GM23338 (cell line): ENCODE measurements around the gene GNAI3. TPM values are rescaled to one million over a fixed set of nuclear protein-coding genes. Genes with fewer than 3 reads are reported as not detected.

ENCODE experiments used
- ATAC-seq: fragments of 200-7000 bp; cut with Tn5 transposase; 3 replicates; pipeline ENCODE4 v1.9.1; 2020
- DNase-seq: peaks from one replicate; pipeline ENCODE4 v3.0.0-alpha.2; 2015; ENCODE audit warnings: low spot score
- H2AFZ ChIP-seq: fragments of 200-600 bp; sonication (generic); 2 replicates; pipeline ENCODE4 v1.8.0; 2016; ENCODE audit warnings: antibody characterized with exemption, mild to moderate bottlenecking, moderate library complexity
- H3F3A ChIP-seq: fragments of 200-600 bp; sonication (generic); replicated peaks from 2 replicates; pipeline ENCODE4 v1.8.0; 2017; ENCODE audit warnings: antibody characterized with exemption, mixed run types, low read depth
- H3K27ac ChIP-seq: fragments of 200-600 bp; sonication (generic); 2 replicates; pipeline ENCODE4 v1.6.1; 2016; ENCODE audit warnings: low read depth
- H3K27me3 ChIP-seq: fragments of 200-600 bp; sonication (generic); 2 replicates; pipeline ENCODE4 v1.8.0; 2016; ENCODE audit warnings: mild to moderate bottlenecking, mixed run types, moderate library complexity; ENCODE audit not compliant: insufficient read depth
- H3K36me3 ChIP-seq: fragments of 200-600 bp; sonication (generic); 2 replicates; pipeline ENCODE4 v1.8.0; 2016; ENCODE audit warnings: mild to moderate bottlenecking; ENCODE audit not compliant: insufficient read depth
- H3K4me1 ChIP-seq: fragments of 200-600 bp; sonication (generic); 2 replicates; pipeline ENCODE4 v1.8.0; 2016; ENCODE audit warnings: mild to moderate bottlenecking, moderate library complexity; ENCODE audit not compliant: insufficient read depth
- H3K4me2 ChIP-seq: fragments of 200-600 bp; sonication (generic); 2 replicates; pipeline ENCODE4 v1.7.1; 2017; ENCODE audit warnings: mixed run types
- H3K4me3 ChIP-seq: fragments of 200-600 bp; sonication (generic); 2 replicates; pipeline ENCODE4 v1.6.1; 2016; ENCODE audit warnings: mixed run types
- H3K79me2 ChIP-seq: fragments of 200-600 bp; sonication (generic); replicated peaks from 2 replicates; pipeline ENCODE4 v1.8.0; 2017; ENCODE audit warnings: mild to moderate bottlenecking; ENCODE audit not compliant: insufficient read depth
- H3K9me2 ChIP-seq: fragments of 200-600 bp; sonication (generic); 2 replicates; pipeline ENCODE4 v1.8.0; 2017; ENCODE audit not compliant: insufficient read depth
- H4K20me1 ChIP-seq: fragments of 200-600 bp; sonication (generic); replicated peaks from 2 replicates; pipeline ENCODE4 v1.8.0; 2017; ENCODE audit warnings: mild to moderate bottlenecking; ENCODE audit not compliant: insufficient read depth
- H3K27ac Mint-ChIP-seq: 2 replicates; pipeline ENCODE4 v1.8.0; 2020; ENCODE audit warnings: inconsistent platforms, mild to moderate bottlenecking, moderate library complexity, mixed read lengths
- H3K27me3 Mint-ChIP-seq: 3 replicates; pipeline ENCODE4 v1.8.0; 2022; ENCODE audit warnings: low read depth, mild to moderate bottlenecking, moderate library complexity, mixed read lengths, inconsistent platforms; ENCODE audit not compliant: insufficient read depth, poor library complexity
- H3K36me3 Mint-ChIP-seq: 3 replicates; pipeline ENCODE4 v1.8.0; 2021; ENCODE audit warnings: low read depth, mild to moderate bottlenecking, inconsistent platforms, moderate library complexity, mixed read lengths
- H3K4me1 Mint-ChIP-seq: 3 replicates; pipeline ENCODE4 v1.8.0; 2020; ENCODE audit warnings: mild to moderate bottlenecking, inconsistent platforms, mixed read lengths
- H3K4me3 Mint-ChIP-seq: 3 replicates; pipeline ENCODE4 v1.8.0; 2021; ENCODE audit warnings: moderate library complexity, mild to moderate bottlenecking, inconsistent platforms, mixed read lengths
- H3K9me3 Mint-ChIP-seq: 3 replicates; pipeline ENCODE4 v1.8.0; 2020; ENCODE audit warnings: moderate library complexity, mild to moderate bottlenecking, inconsistent platforms, mixed read lengths
- CREB1 ChIP-seq: fragments of 250-450 bp; sonication (Bioruptor Pico); IDR thresholded peaks from 2 replicates; pipeline ENCODE4 v1.5.0; 2020; ENCODE audit warnings: low read depth, mild to moderate bottlenecking, moderate library complexity
- EZH2 ChIP-seq: fragments of 200-600 bp; sonication (generic); IDR thresholded peaks from one replicate; pipeline ENCODE4 v1.8.0; 2017; ENCODE audit warnings: antibody characterized with exemption, mild to moderate bottlenecking, low read depth; ENCODE audit not compliant: unreplicated experiment
- EZH2phosphoT487 ChIP-seq: fragments of 200-600 bp; sonication (generic); IDR thresholded peaks from one replicate; pipeline ENCODE4 v1.8.1; 2018; ENCODE audit warnings: antibody characterized with exemption; ENCODE audit not compliant: unreplicated experiment
- JUNB ChIP-seq: IDR thresholded peaks from one replicate; pipeline ENCODE4 v1.6.1; 2016; ENCODE audit warnings: antibody characterized with exemption; ENCODE audit not compliant: unreplicated experiment
- NANOG ChIP-seq: IDR thresholded peaks from 2 replicates; pipeline ENCODE4 v1.6.1; 2016; ENCODE audit warnings: antibody characterized with exemption, borderline replicate concordance
- POLR2AphosphoS5 ChIP-seq: IDR thresholded peaks from 2 replicates; pipeline ENCODE4 v1.6.1; 2016; ENCODE audit warnings: antibody characterized with exemption, low read depth
- STAT1 ChIP-seq: IDR thresholded peaks from one replicate; pipeline ENCODE4 v1.6.1; 2016; ENCODE audit warnings: antibody characterized with exemption; ENCODE audit not compliant: unreplicated experiment
- ZNF114 ChIP-seq: fragments of 250-450 bp; sonication (Bioruptor Pico); IDR thresholded peaks from 2 replicates; pipeline ENCODE4 v1.5.0; 2020; ENCODE audit warnings: mild to moderate bottlenecking, moderate library complexity
- ZNF331 ChIP-seq: fragments of 250-450 bp; sonication (Bioruptor Pico); IDR thresholded peaks from 2 replicates; pipeline ENCODE4 v1.5.0; 2020; ENCODE audit warnings: low read depth, mild to moderate bottlenecking, moderate library complexity
- polyA plus RNA-seq: library from polyadenylated mRNA; unstranded; fragments of >200 nt; fragmentation: Nextera tagmentation; extraction: Ambion mirVana; gene quantifications from 2 replicates; pipeline ENCODE4 v1.2.1, GENCODE V29; 2016
- total RNA-seq: library from RNA; depleted of rRNA; stranded (reverse); fragments of >200 nt; shearing (Covaris generic); gene quantifications from 2 replicates; pipeline ENCODE4 v1.2.3, GENCODE V29; 2014
- TF ChIP-seq, protein P1 (sequence below): fragments of 250-450 bp; sonication (Bioruptor Pico); IDR thresholded peaks from 2 replicates; pipeline ENCODE4 v1.5.0; 2020; ENCODE audit warnings: mild to moderate bottlenecking, moderate library complexity
- TF ChIP-seq, protein P2 (sequence below), 2 experiments: fragments of 200-600 bp in 1 of 2; sonication (generic) in 1 of 2; conservative IDR thresholded peaks; 2 replicates each; pipeline versions ENCODE4 v1.5.1 to v1.6.1; 2016 to 2017; ENCODE audit warnings: antibody characterized with exemption in 2 of 2, low read depth in 2 of 2, mild to moderate bottlenecking in 2 of 2, moderate library complexity in 1 of 2
- TF ChIP-seq, protein P3 (sequence below): IDR thresholded peaks from one replicate; pipeline ENCODE4 v1.6.1; 2018; ENCODE audit warnings: antibody characterized with exemption; ENCODE audit not compliant: unreplicated experiment
- TF ChIP-seq, protein P4 (sequence below): IDR thresholded peaks from 2 replicates; pipeline ENCODE4 v1.6.1; 2016; ENCODE audit warnings: antibody characterized with exemption

Gene GNAI3
- total and polyA plus RNA-seq, 2 experiments from 2014 or later = 4.5 to 10.2 TPM

DNA sequence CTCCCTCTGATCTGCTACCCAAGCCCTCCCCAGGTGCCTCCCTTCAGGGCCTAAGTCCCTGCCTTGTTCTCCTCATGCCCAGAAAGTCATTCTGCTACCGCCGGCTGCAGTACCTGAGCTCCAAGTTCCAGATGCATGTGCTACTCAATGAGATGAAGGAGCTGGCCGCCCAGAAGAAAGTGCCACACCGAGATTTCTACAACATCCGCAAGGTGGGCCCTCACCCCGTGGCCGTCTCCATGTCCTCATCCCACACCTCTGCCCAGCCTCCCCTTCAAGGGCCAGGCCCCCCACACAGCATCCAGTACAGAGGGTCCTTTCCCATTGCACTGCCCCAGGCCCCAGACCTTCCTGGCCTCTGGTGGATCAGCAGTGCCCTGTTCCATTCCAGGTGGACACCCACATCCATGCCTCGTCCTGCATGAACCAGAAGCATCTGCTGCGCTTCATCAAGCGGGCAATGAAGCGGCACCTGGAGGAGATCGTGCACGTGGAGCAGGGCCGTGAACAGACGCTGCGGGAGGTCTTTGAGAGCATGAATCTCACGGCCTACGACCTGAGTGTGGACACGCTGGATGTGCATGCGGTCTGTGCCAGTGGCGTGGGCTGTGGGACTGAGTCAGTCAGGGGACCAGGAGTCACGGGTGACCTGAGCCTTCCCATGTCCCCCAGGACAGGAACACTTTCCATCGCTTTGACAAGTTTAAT, 79.4 kb downstream of the GNAI3 start:
- TF ChIP-seq, protein P1, sequence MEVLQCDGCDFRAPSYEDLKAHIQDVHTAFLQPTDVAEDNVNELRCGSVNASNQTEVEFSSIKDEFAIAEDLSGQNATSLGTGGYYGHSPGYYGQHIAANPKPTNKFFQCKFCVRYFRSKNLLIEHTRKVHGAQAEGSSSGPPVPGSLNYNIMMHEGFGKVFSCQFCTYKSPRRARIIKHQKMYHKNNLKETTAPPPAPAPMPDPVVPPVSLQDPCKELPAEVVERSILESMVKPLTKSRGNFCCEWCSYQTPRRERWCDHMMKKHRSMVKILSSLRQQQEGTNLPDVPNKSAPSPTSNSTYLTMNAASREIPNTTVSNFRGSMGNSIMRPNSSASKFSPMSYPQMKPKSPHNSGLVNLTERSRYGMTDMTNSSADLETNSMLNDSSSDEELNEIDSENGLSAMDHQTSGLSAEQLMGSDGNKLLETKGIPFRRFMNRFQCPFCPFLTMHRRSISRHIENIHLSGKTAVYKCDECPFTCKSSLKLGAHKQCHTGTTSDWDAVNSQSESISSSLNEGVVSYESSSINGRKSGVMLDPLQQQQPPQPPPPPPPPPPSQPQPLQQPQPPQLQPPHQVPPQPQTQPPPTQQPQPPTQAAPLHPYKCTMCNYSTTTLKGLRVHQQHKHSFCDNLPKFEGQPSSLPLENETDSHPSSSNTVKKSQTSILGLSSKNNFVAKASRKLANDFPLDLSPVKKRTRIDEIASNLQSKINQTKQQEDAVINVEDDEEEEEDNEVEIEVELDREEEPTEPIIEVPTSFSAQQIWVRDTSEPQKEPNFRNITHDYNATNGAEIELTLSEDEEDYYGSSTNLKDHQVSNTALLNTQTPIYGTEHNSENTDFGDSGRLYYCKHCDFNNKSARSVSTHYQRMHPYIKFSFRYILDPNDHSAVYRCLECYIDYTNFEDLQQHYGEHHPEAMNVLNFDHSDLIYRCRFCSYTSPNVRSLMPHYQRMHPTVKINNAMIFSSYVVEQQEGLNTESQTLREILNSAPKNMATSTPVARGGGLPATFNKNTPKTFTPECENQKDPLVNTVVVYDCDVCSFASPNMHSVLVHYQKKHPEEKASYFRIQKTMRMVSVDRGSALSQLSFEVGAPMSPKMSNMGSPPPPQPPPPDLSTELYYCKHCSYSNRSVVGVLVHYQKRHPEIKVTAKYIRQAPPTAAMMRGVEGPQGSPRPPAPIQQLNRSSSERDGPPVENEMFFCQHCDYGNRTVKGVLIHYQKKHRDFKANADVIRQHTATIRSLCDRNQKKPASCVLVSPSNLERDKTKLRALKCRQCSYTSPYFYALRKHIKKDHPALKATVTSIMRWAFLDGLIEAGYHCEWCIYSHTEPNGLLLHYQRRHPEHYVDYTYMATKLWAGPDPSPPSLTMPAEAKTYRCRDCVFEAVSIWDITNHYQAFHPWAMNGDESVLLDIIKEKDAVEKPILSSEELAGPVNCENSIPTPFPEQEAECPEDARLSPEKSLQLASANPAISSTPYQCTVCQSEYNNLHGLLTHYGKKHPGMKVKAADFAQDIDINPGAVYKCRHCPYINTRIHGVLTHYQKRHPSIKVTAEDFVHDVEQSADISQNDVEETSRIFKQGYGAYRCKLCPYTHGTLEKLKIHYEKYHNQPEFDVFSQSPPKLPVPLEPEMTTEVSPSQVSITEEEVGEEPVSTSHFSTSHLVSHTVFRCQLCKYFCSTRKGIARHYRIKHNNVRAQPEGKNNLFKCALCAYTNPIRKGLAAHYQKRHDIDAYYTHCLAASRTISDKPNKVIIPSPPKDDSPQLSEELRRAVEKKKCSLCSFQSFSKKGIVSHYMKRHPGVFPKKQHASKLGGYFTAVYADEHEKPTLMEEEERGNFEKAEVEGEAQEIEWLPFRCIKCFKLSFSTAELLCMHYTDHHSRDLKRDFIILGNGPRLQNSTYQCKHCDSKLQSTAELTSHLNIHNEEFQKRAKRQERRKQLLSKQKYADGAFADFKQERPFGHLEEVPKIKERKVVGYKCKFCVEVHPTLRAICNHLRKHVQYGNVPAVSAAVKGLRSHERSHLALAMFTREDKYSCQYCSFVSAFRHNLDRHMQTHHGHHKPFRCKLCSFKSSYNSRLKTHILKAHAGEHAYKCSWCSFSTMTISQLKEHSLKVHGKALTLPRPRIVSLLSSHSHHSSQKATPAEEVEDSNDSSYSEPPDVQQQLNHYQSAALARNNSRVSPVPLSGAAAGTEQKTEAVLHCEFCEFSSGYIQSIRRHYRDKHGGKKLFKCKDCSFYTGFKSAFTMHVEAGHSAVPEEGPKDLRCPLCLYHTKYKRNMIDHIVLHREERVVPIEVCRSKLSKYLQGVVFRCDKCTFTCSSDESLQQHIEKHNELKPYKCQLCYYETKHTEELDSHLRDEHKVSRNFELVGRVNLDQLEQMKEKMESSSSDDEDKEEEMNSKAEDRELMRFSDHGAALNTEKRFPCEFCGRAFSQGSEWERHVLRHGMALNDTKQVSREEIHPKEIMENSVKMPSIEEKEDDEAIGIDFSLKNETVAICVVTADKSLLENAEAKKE = no peak
- TF ChIP-seq, protein P2, sequence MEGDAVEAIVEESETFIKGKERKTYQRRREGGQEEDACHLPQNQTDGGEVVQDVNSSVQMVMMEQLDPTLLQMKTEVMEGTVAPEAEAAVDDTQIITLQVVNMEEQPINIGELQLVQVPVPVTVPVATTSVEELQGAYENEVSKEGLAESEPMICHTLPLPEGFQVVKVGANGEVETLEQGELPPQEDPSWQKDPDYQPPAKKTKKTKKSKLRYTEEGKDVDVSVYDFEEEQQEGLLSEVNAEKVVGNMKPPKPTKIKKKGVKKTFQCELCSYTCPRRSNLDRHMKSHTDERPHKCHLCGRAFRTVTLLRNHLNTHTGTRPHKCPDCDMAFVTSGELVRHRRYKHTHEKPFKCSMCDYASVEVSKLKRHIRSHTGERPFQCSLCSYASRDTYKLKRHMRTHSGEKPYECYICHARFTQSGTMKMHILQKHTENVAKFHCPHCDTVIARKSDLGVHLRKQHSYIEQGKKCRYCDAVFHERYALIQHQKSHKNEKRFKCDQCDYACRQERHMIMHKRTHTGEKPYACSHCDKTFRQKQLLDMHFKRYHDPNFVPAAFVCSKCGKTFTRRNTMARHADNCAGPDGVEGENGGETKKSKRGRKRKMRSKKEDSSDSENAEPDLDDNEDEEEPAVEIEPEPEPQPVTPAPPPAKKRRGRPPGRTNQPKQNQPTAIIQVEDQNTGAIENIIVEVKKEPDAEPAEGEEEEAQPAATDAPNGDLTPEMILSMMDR (conservative IDR thresholded peaks at IDR 0.05; ENCODE audit: low read depth in 2 of 2) = no peak
- TF ChIP-seq NANOG (no peak), STAT1 (no peak), ZNF331 (no peak), CREB1 (CRISPR knock-in tag) (no peak), EZH2phosphoT487 (no peak), JUNB (no peak), ZNF114 (CRISPR knock-in tag) (no peak), POLR2AphosphoS5 (no peak), EZH2 (no peak)
- TF ChIP-seq, protein P3, sequence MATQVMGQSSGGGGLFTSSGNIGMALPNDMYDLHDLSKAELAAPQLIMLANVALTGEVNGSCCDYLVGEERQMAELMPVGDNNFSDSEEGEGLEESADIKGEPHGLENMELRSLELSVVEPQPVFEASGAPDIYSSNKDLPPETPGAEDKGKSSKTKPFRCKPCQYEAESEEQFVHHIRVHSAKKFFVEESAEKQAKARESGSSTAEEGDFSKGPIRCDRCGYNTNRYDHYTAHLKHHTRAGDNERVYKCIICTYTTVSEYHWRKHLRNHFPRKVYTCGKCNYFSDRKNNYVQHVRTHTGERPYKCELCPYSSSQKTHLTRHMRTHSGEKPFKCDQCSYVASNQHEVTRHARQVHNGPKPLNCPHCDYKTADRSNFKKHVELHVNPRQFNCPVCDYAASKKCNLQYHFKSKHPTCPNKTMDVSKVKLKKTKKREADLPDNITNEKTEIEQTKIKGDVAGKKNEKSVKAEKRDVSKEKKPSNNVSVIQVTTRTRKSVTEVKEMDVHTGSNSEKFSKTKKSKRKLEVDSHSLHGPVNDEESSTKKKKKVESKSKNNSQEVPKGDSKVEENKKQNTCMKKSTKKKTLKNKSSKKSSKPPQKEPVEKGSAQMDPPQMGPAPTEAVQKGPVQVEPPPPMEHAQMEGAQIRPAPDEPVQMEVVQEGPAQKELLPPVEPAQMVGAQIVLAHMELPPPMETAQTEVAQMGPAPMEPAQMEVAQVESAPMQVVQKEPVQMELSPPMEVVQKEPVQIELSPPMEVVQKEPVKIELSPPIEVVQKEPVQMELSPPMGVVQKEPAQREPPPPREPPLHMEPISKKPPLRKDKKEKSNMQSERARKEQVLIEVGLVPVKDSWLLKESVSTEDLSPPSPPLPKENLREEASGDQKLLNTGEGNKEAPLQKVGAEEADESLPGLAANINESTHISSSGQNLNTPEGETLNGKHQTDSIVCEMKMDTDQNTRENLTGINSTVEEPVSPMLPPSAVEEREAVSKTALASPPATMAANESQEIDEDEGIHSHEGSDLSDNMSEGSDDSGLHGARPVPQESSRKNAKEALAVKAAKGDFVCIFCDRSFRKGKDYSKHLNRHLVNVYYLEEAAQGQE = no peak
- TF ChIP-seq, protein P4, sequence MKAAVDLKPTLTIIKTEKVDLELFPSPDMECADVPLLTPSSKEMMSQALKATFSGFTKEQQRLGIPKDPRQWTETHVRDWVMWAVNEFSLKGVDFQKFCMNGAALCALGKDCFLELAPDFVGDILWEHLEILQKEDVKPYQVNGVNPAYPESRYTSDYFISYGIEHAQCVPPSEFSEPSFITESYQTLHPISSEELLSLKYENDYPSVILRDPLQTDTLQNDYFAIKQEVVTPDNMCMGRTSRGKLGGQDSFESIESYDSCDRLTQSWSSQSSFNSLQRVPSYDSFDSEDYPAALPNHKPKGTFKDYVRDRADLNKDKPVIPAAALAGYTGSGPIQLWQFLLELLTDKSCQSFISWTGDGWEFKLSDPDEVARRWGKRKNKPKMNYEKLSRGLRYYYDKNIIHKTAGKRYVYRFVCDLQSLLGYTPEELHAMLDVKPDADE = no peak
- Histone ChIP-seq H4K20me1 (no peaks in the 10 kb centered on the region; the same call in 1 of the 2 replicates), H3K4me2 (no peak overlapping the region), H3K4me3 (no peak overlapping the region), H3K4me1 (no peaks in the 10 kb centered on the region), H3K27me3 (no peaks in the 10 kb centered on the region), H3K9me2 (no peaks in the 10 kb centered on the region), H2AFZ (no peak overlapping the region), H3K27ac (no peak overlapping the region), H3K36me3 (peaks cover 4% of the 10 kb centered on the region; the same call in 1 of the 2 replicates), H3F3A (no peaks in the 10 kb centered on the region), H3K79me2 (peaks cover 9% of the 10 kb centered on the region)
- ATAC-seq (no peak), DNase-seq (no peak)
- H3K9me3 Mint-ChIP-seq = no peaks in the 10 kb centered on the region
- H3K4me1 Mint-ChIP-seq = peaks cover 15% of the 10 kb centered on the region
- peaks cover 4% of the 10 kb centered on the region for H3K27me3 Mint-ChIP-seq
- no peak overlapping the region for H3K27ac Mint-ChIP-seq
- H3K4me3 Mint-ChIP-seq = no peak overlapping the region
- H3K36me3 Mint-ChIP-seq = peaks cover 27% of the 10 kb centered on the region
